MCF 10A (cell line): ENCODE data around the gene MYLK. TPM values are rescaled to one million over a fixed set of nuclear protein-coding genes. Genes with fewer than 3 reads are reported as not detected.

Experiments used
- BruUV-seq: library from RNA; stranded (reverse); fragments of 400-500 nt; replicated peaks from 2 replicates; lab custom pipeline; 2021; lab: Mats Ljungman, UMichigan
- CTCF ChIA-PET: fragments of 300-600 bp; sonication (Branson Sonifier 250); formaldehyde crosslinking; extraction: SDS; loops from one replicate; lab custom pipeline; 2021; ENCODE audit warnings: antibody characterized with exemption, inconsistent platforms; lab: Yijun Ruan, JAX
- POLR2A ChIA-PET: fragments of 300-600, 350-650 bp; sonication (Branson Sonifier 250); formaldehyde crosslinking; extraction: SDS; loops from one replicate; lab custom pipeline; 2020; ENCODE audit warnings: antibody characterized with exemption, inconsistent platforms; lab: Yijun Ruan, JAX
- DNase-seq: peaks from one replicate; pipeline ENCODE4 v3.0.0-alpha.2; 2018; ENCODE audit not compliant: unreplicated experiment
- H3K27ac Mint-ChIP-seq: one replicate; pipeline ENCODE4 v1.8.0; 2022; ENCODE audit warnings: mild to moderate bottlenecking, low read depth, mixed read lengths; ENCODE audit not compliant: unreplicated experiment
- H3K27me3 Mint-ChIP-seq: one replicate; pipeline ENCODE4 v1.8.0; 2022; ENCODE audit warnings: mixed read lengths; ENCODE audit not compliant: insufficient read depth, unreplicated experiment
- H3K36me3 Mint-ChIP-seq: one replicate; pipeline ENCODE4 v1.8.0; 2022; ENCODE audit warnings: mild to moderate bottlenecking, moderate library complexity, mixed read lengths; ENCODE audit not compliant: insufficient read depth, unreplicated experiment
- H3K4me1 Mint-ChIP-seq: one replicate; pipeline ENCODE4 v1.8.0; 2022; ENCODE audit warnings: mixed read lengths; ENCODE audit not compliant: insufficient read depth, unreplicated experiment
- H3K4me3 Mint-ChIP-seq: one replicate; pipeline ENCODE4 v1.8.0; 2022; ENCODE audit warnings: mild to moderate bottlenecking, moderate library complexity, mixed read lengths; ENCODE audit not compliant: unreplicated experiment
- H3K9me3 Mint-ChIP-seq: one replicate; pipeline ENCODE4 v1.8.0; 2022; ENCODE audit warnings: mixed read lengths; ENCODE audit not compliant: unreplicated experiment
- intact Hi-C: fragments of 100-400 bp; cut with micrococcal nuclease; formaldehyde crosslinking; loops from 2 replicates; pipeline ENCODE4 v1.14.1; 2022
- total RNA-seq: library from RNA; stranded (reverse); gene quantifications from 2 replicates; pipeline ENCODE4 v1.2.3, GENCODE V29; 2022
- TF ChIP-seq, protein P1 (sequence below): fragments of 200-600 bp; IDR thresholded peaks from one replicate; pipeline ENCODE4 v1.8.0; 2022; ENCODE audit warnings: antibody characterized with exemption, mild to moderate bottlenecking; ENCODE audit not compliant: unreplicated experiment

The MYLK gene
- total RNA-seq, 1 experiment from 2014 or later, result 2.3 TPM

DNA sequence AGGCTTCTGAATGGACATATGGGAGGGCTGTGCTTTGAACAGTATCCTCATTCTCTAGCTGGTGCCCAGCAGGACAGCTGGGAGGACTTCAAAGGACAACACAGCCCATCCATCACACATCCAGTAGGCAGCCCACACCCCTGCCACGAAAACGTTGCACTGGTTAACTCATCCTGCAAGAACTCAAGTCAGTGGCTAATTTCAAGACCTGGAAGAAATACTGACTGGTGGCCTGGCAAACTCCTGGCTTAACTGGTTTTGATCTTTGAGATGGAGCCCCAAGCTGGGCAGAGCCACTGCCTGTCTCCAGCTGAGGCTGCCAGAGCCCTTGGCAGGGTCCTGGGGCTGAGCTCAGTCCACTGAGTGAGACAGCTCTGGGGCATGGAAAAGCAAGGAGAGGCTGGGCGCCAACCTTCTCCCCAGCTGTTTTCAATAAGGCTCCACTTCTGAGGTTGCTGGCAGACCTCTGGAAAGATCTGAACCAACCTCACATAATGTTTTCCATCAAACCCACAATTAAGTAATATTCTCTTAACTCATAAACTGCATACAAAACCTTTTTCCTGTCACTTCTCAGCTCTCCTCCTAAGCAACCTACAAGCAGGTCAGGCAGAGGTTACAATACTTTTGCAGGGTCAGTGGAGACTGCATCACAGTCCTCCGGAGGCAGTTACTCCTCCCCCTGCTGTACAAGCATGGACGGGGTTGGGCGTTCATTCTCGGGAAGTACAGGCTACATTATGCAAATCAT, 110.3 kb downstream of the MYLK start:
- H3K4me1 Mint-ChIP-seq, result no peaks in the 10 kb centered on the region
- H3K27ac Mint-ChIP-seq, result no peak overlapping the region
- H3K9me3 Mint-ChIP-seq, result no peaks in the 10 kb centered on the region
- TF ChIP-seq, protein P1, sequence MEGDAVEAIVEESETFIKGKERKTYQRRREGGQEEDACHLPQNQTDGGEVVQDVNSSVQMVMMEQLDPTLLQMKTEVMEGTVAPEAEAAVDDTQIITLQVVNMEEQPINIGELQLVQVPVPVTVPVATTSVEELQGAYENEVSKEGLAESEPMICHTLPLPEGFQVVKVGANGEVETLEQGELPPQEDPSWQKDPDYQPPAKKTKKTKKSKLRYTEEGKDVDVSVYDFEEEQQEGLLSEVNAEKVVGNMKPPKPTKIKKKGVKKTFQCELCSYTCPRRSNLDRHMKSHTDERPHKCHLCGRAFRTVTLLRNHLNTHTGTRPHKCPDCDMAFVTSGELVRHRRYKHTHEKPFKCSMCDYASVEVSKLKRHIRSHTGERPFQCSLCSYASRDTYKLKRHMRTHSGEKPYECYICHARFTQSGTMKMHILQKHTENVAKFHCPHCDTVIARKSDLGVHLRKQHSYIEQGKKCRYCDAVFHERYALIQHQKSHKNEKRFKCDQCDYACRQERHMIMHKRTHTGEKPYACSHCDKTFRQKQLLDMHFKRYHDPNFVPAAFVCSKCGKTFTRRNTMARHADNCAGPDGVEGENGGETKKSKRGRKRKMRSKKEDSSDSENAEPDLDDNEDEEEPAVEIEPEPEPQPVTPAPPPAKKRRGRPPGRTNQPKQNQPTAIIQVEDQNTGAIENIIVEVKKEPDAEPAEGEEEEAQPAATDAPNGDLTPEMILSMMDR, result no peak
- intact Hi-C loops, result no loop called here
- no peak for DNase-seq
- ChIA-PET POLR2A (interaction anchor here (0.8 kb wide), 1 partner anchor 240 kb away, joined by 3 read pairs; no protein-coding TSS in a partner anchor), CTCF (interaction anchor here (0.6 kb wide), 1 partner anchor 122 kb away, joined by 3 read pairs; no protein-coding TSS in a partner anchor)
- H3K27me3 Mint-ChIP-seq, result no peaks in the 10 kb centered on the region
- no peak overlapping the region for H3K4me3 Mint-ChIP-seq
- BruUV-seq, result no TSS peak
- no peaks in the 10 kb centered on the region for H3K36me3 Mint-ChIP-seq

- intact Hi-C loops, result no loop called here
- CTCF ChIA-PET, result interaction anchor here (0.6 kb wide), 1 partner anchor 11 kb away, joined by 4 read pairs; no protein-coding TSS in a partner anchor
- Mint-ChIP-seq H3K36me3 (no peaks in the 10 kb centered on the region), H3K4me1 (no peaks in the 10 kb centered on the region), H3K4me3 (no peak overlapping the region), H3K27ac (no peak overlapping the region), H3K9me3 (no peaks in the 10 kb centered on the region), H3K27me3 (no peaks in the 10 kb centered on the region)
- TF ChIP-seq, protein P1, result no peak
- no peak for DNase-seq
- no TSS peak for BruUV-seq
- POLR2A ChIA-PET, result no interaction called here
Measured at GRCh38 chr3:123769356-123769743, 114.8 kb downstream of the MYLK start.

GRCh38 chr3:123768480-123769355, 115.4 kb downstream of the MYLK start:
- Mint-ChIP-seq H3K4me3 (no peak overlapping the region), H3K27ac (no peak overlapping the region), H3K4me1 (no peaks in the 10 kb centered on the region), H3K9me3 (no peaks in the 10 kb centered on the region), H3K36me3 (peaks cover 6% of the 10 kb centered on the region), H3K27me3 (no peaks in the 10 kb centered on the region)
- no TSS peak for BruUV-seq
- POLR2A ChIA-PET, result no interaction called here
- CTCF ChIA-PET, result interaction anchor here (0.6 to 1.0 kb wide), 3 partner anchors 11 to 117 kb away, joined by 3 to 4 read pairs (median 3); no protein-coding TSS in a partner anchor
- no peak for DNase-seq
- TF ChIP-seq, protein P1, result no peak
- intact Hi-C loops, result no loop called here
